ENCODE data around the gene CCND3. TPM values are rescaled to one million over a fixed set of nuclear protein-coding genes. Genes with fewer than 3 reads are reported as not detected.

CCND3 gene
- total RNA-seq (20.0 and 21.1 TPM in 2 replicates), polyA plus RNA-seq (23.9 and 43.1 TPM in 2 replicates)

DNA sequence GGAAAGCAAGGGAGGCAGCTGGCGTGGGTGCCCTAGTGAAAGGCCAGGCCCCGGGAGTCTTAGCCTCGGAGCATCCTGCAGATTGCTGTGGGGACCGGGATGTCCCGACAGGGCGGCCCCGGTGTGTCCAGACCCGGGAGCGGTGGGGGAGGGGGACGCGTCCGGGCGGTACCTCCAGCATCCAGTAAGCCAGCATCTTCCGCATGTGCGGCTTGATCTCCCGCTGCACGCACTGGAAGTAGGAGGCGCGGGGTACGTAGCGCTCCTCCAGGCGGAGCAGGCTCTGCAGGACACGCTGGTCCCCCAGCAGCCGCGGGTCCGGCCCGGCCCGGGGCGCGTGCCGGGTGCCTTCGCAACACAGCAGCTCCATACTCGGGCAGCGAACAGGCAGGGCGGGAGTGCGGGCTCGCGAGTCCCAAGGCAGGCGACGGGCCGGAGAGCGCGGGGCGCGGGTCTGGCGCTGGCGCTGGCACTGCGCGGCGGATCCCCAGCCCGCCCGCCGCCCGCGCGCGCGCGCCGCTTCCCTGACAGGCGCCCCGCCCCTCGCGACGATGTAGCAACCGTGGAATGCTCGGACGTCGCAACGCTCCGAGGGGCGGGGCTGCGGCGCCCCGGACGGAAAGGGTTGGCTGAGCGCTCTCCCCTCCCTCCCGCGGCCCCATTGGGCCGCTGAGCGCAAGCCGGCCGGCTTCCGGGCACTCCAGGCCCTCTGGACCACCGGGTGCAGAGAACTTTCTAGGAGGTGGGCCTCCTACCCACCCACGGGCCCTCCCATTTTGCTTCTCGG, at the start of gene CCND3:
CCND3 (minus strand) TSS at position 529 of the 787 bp plus-strand sequence; CDS start at position 370, 159 bp downstream.
- Histone ChIP-seq H3K4me3 (peak within 1 kb of the TSS; percentile 71), H3K27ac (peak within 1 kb of the TSS; percentile 5), H3K36me3 (no peaks in the 10 kb centered on the region), H3K27me3 (peaks cover 3% of the 10 kb centered on the region), H3K4me1 (ENCODE audit: low read depth) (peaks cover 6% of the 10 kb centered on the region), H3K9me3 (ENCODE audit: low read depth) (no peaks in the 10 kb centered on the region)
- TF ChIP-seq, protein P1, sequence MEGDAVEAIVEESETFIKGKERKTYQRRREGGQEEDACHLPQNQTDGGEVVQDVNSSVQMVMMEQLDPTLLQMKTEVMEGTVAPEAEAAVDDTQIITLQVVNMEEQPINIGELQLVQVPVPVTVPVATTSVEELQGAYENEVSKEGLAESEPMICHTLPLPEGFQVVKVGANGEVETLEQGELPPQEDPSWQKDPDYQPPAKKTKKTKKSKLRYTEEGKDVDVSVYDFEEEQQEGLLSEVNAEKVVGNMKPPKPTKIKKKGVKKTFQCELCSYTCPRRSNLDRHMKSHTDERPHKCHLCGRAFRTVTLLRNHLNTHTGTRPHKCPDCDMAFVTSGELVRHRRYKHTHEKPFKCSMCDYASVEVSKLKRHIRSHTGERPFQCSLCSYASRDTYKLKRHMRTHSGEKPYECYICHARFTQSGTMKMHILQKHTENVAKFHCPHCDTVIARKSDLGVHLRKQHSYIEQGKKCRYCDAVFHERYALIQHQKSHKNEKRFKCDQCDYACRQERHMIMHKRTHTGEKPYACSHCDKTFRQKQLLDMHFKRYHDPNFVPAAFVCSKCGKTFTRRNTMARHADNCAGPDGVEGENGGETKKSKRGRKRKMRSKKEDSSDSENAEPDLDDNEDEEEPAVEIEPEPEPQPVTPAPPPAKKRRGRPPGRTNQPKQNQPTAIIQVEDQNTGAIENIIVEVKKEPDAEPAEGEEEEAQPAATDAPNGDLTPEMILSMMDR (IDR thresholded peaks at IDR 0.05; ENCODE audit: low read depth, low read length): no peak
- peak; percentile 95 to 97 for DNase-seq (ENCODE audit: low read depth in 1 of 2, low spot score in 1 of 2)

DNA sequence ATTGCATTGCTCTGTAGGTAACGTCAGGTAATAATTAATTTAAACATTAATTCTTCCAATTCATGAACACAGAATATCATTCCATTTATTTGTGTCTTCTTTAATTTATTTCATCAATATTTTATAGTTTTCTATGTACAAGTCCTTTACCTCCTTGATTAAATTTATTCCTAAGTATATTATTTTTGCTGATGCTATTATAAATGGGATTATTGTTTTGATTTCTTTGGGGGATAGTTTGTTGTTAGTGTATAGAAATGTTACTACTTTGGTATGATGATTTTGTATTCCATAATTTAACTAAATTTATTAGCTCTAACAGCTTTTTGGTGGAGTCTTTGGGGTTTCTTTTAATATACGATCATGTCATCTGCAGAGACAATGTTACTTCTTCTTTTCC, 44.7 kb upstream of the CCND3 start:
- no peaks in the 10 kb centered on the region for H3K36me3 ChIP-seq
- H3K9me3 ChIP-seq (ENCODE audit: low read depth): no peaks in the 10 kb centered on the region
- TF ChIP-seq, protein P1 (IDR thresholded peaks at IDR 0.05; ENCODE audit: low read depth, low read length): no peak
- no peak overlapping the region for H3K4me3 ChIP-seq
- H3K4me1 ChIP-seq (ENCODE audit: low read depth): no peaks in the 10 kb centered on the region
- no peak overlapping the region for H3K27ac ChIP-seq
- no peak for DNase-seq (ENCODE audit: low read depth in 1 of 2, low spot score in 1 of 2)
- no peaks in the 10 kb centered on the region for H3K27me3 ChIP-seq

DNA sequence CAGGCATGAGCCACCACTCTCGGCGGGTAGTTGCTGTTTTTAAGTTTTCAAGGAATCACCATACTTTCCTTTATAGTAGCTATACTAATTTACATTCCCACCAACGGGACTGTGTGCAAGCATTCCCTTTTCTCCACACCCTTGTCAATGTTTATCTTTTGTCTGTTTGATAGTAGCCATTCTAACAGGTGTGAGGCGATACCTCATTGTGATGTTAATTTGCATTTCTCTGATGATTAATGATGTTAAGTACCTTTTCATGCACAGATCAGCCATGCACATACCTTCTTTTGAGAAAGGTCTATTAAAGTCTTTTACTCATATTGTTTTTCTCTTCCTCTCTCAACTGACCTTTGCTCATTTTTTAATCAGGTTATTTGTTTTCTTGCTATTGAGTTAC, 43.0 kb upstream of the CCND3 start:
- Histone ChIP-seq H3K9me3 (ENCODE audit: low read depth) (no peaks in the 10 kb centered on the region), H3K4me3 (no peak overlapping the region), H3K27ac (no peak overlapping the region), H3K27me3 (no peaks in the 10 kb centered on the region), H3K4me1 (ENCODE audit: low read depth) (no peaks in the 10 kb centered on the region), H3K36me3 (no peaks in the 10 kb centered on the region)
- no peak for DNase-seq (ENCODE audit: low read depth in 1 of 2, low spot score in 1 of 2)
- TF ChIP-seq, protein P1 (IDR thresholded peaks at IDR 0.05; ENCODE audit: low read depth, low read length): no peak

DNA sequence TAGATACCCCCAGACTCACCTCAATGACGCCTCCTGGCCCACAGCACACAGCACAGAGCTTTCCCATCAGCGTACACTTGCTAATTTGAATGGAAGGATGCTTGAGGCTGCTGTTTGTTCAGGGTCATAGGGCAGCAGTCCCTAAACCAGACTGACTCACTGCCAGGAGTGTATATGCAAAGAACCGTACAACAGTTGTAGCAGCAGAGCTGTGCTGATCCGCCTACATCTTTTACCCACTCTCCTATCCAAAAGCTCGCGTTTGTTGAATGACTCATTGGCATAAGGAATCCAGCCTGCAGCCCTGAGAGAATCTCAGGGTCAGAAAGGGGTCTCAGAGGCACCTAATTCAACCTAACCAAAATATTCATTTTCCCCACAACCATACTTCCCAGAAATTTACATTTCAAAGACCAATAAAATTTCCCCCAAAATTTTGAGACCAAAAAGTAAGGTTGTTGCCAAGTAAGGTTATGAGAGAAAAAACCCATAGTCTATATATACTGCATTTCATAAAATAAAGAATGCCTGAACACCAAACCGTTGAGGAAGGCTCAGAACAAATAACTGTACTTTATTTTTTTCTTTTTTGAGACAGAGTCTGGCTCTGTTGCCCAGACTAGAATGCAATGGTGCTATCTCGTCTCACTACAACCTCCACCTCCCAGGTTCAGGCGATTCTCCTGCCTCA, 35.3 kb upstream of the CCND3 start:
- Histone ChIP-seq H3K9me3 (ENCODE audit: low read depth) (no peaks in the 10 kb centered on the region), H3K36me3 (no peaks in the 10 kb centered on the region), H3K4me1 (ENCODE audit: low read depth) (no peaks in the 10 kb centered on the region), H3K27me3 (no peaks in the 10 kb centered on the region), H3K4me3 (no peak overlapping the region), H3K27ac (no peak overlapping the region)
- TF ChIP-seq, protein P1 (IDR thresholded peaks at IDR 0.05; ENCODE audit: low read depth, low read length): no peak
- DNase-seq (ENCODE audit: low read depth in 1 of 2, low spot score in 1 of 2): peak in 1 of 2 donors; percentile 67

DNA sequence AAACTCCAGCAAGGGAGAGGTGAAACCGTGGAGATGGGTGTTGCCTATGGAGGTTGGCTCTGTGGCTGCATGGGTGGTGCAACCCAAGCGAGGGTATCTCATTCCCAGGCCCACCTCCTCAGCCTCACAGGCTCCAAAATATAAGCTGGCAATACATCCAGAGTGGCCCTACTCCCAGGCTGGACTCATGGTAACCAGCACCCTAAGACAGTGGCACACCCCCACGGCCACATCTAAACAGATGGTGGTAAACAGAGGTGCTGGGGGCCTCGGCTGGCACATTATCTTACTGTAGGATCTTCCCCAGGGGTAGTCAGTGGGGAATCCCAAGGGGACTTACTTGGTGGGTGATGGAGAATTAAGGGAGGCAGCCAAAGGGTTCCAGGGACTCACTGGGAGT, 33.7 kb upstream of the CCND3 start:
- H3K9me3 ChIP-seq (ENCODE audit: low read depth): no peaks in the 10 kb centered on the region
- no peaks in the 10 kb centered on the region for H3K36me3 ChIP-seq
- no peaks in the 10 kb centered on the region for H3K4me1 ChIP-seq (ENCODE audit: low read depth)
- TF ChIP-seq, protein P1 (IDR thresholded peaks at IDR 0.05; ENCODE audit: low read depth, low read length): no peak
- H3K27me3 ChIP-seq: no peaks in the 10 kb centered on the region
- no peak overlapping the region for H3K4me3 ChIP-seq
- H3K27ac ChIP-seq: no peak overlapping the region
- no peak for DNase-seq (ENCODE audit: low read depth in 1 of 2, low spot score in 1 of 2)
